Panc1 (cell line): ENCODE results near the gene PRLH. TPM values are rescaled to one million over a fixed set of nuclear protein-coding genes. Genes with fewer than 3 reads are reported as not detected.

ENCODE experiments used
- ATAC-seq: fragments of 200-7000 bp; cut with Tn5 transposase; 2 replicates; pipeline ENCODE4 v1.9.1; 2020; ENCODE audit warnings: mild to moderate bottlenecking, moderate library complexity
- BruUV-seq: library from RNA; stranded (reverse); fragments of 400-500 nt; replicated peaks from 2 replicates; lab custom pipeline; 2021; lab: Mats Ljungman, UMichigan
- CTCF ChIA-PET: fragments of 300-600 bp; sonication (Branson Sonifier 250); formaldehyde crosslinking; loops from one replicate; lab custom pipeline; 2022; ENCODE audit warnings: antibody characterized with exemption; lab: Charles Lee
- POLR2A ChIA-PET: fragments of 300-600 bp; sonication (Branson Sonifier 250); formaldehyde crosslinking; loops from one replicate; lab custom pipeline; 2022; ENCODE audit warnings: antibody characterized with exemption; lab: Charles Lee
- DNase-seq: peaks from one replicate; pipeline ENCODE4 v3.0.0-alpha.2; 2010; ENCODE audit warnings: low read depth, low spot score
- H3K27ac ChIP-seq: 2 replicates; pipeline ENCODE4 v1.5.1; 2011; ENCODE audit warnings: mild to moderate bottlenecking, low read length, inconsistent platforms
- H3K27me3 ChIP-seq: fragments of 200-500 bp; sonication (Bioruptor generic); 2 replicates; pipeline ENCODE4 v1.6.0; 2014; ENCODE audit warnings: low read length, inconsistent platforms; ENCODE audit not compliant: control insufficient read depth, insufficient read depth
- H3K36me3 ChIP-seq: fragments of 200-500 bp; sonication (Bioruptor generic); 2 replicates; pipeline ENCODE4 v1.5.1; 2014; ENCODE audit warnings: inconsistent platforms, mild to moderate bottlenecking, low read length, moderate library complexity; ENCODE audit not compliant: control insufficient read depth, insufficient read depth
- H3K4me1 ChIP-seq: 2 replicates; pipeline ENCODE4 v1.5.1; 2011; ENCODE audit warnings: inconsistent platforms, mild to moderate bottlenecking, low read length, moderate library complexity; ENCODE audit not compliant: control insufficient read depth, insufficient read depth
- H3K4me3 ChIP-seq, 2 experiments: 2 replicates each; pipeline ENCODE4 v1.5.1; 2011 to 2012; ENCODE audit warnings: low read depth in 2 of 2, low read length in 2 of 2, mild to moderate bottlenecking in 2 of 2, inconsistent platforms in 1 of 2, moderate library complexity in 1 of 2
- H3K9me3 ChIP-seq: fragments of 200-500 bp; sonication (Bioruptor generic); 2 replicates; pipeline ENCODE4 v1.5.1; 2014; ENCODE audit warnings: low read depth, mild to moderate bottlenecking, inconsistent platforms, low read length, moderate library complexity; ENCODE audit not compliant: control insufficient read depth, insufficient read depth
- CTCF ChIP-seq: fragments of 450-650 bp; IDR thresholded peaks from 2 replicates; pipeline ENCODE4 v1.5.1; 2017; ENCODE audit warnings: mild to moderate bottlenecking
- POLR2AphosphoS5 ChIP-seq: IDR thresholded peaks from 2 replicates; pipeline ENCODE4 v1.6.1; 2012; ENCODE audit warnings: mild to moderate bottlenecking, low read depth, low read length, moderate library complexity
- REST ChIP-seq, 2 experiments: IDR thresholded peaks; 2 replicates each; pipeline ENCODE4 v1.6.1; 2011 to 2012; ENCODE audit warnings: low read depth in 2 of 2, control low read depth in 1 of 2, low read length in 1 of 2, mild to moderate bottlenecking in 1 of 2, moderate library complexity in 1 of 2; ENCODE audit not compliant: insufficient read depth in 1 of 2
- SIN3A ChIP-seq: IDR thresholded peaks from 2 replicates; pipeline ENCODE4 v1.6.1; 2012; ENCODE audit warnings: low read depth, mild to moderate bottlenecking, low read length, moderate library complexity, borderline replicate concordance; ENCODE audit not compliant: insufficient read depth
- TCF7L2 ChIP-seq: IDR thresholded peaks from 2 replicates; pipeline ENCODE4 v1.6.1; 2011; ENCODE audit warnings: mild to moderate bottlenecking, low read depth, low read length, inconsistent platforms
- in situ Hi-C: cut with HindIII; loops from 2 replicates; pipeline ENCODE4 v1.10.0; 2016; ENCODE audit warnings: low sequenced_read_pairs, low pct_unique_long_range_greater_than_20kb
- intact Hi-C: fragments of 100-400 bp; cut with micrococcal nuclease; formaldehyde crosslinking; loops from one replicate; pipeline ENCODE4 v1.10.0; 2022; ENCODE audit not compliant: unreplicated experiment
- total RNA-seq: library from RNA; stranded (reverse); gene quantifications from one replicate; pipeline ENCODE4 v1.2.1, GENCODE V29; 2021; ENCODE audit not compliant: unreplicated experiment

The PRLH gene
- total RNA-seq, 1 experiment from 2014 or later: not detected

- no peak for DNase-seq
- CTCF ChIA-PET: no interaction called here
- TF ChIP-seq SIN3A (no peak), CTCF (no peak), REST (IDR thresholded peaks at IDR 0.05; ENCODE audit: insufficient read depth in 1 of 2, low read depth in 2 of 2, low read length in 1 of 2) (no peak), TCF7L2 (no peak), POLR2AphosphoS5 (no peak)
- ATAC-seq: no peak
- Histone ChIP-seq H3K27ac (no peak overlapping the region), H3K27me3 (no peaks in the 10 kb centered on the region), H3K9me3 (no peaks in the 10 kb centered on the region), H3K4me3 (no peak overlapping the region), H3K36me3 (no peaks in the 10 kb centered on the region), H3K4me1 (peaks cover 10% of the 10 kb centered on the region)
- POLR2A ChIA-PET: no interaction called here
- BruUV-seq: no TSS peak
- intact Hi-C loops (no loop called here), in situ Hi-C loops (no loop called here)
Measured at GRCh38 chr2:237577956-237578870, 11.8 kb downstream of the PRLH start.

- Histone ChIP-seq H3K9me3 (no peaks in the 10 kb centered on the region), H3K4me3 (no peak overlapping the region), H3K27me3 (no peaks in the 10 kb centered on the region), H3K36me3 (no peaks in the 10 kb centered on the region), H3K27ac (no peak overlapping the region), H3K4me1 (peaks cover 10% of the 10 kb centered on the region)
- no TSS peak for BruUV-seq
- TF ChIP-seq REST (IDR thresholded peaks at IDR 0.05; ENCODE audit: insufficient read depth in 1 of 2, low read depth in 2 of 2, low read length in 1 of 2) (no peak), CTCF (no peak), TCF7L2 (no peak), POLR2AphosphoS5 (no peak), SIN3A (no peak)
- POLR2A ChIA-PET: interaction anchor here (0.6 to 0.7 kb wide), 2 partner anchors 21 to 52 kb away, joined by 3 to 6 read pairs; no protein-coding TSS in a partner anchor
- DNase-seq (no peak), ATAC-seq (no peak)
- in situ Hi-C loops: no loop called here
- intact Hi-C loops: no loop called here
- CTCF ChIA-PET: interaction anchor here (1.0 to 1.8 kb wide), 5 partner anchors 10 to 193 kb away, joined by 3 to 12 read pairs (median 4); no protein-coding TSS in a partner anchor
Measured at GRCh38 chr2:237581326-237581725, 15.0 kb downstream of the PRLH start.
